ENCODE measurements around the gene CSNK1G1.

GRCh38 chr15:64235552-64235951, 120.4 kb downstream of the CSNK1G1 start:
- TF ChIP-seq CTCF (IDR thresholded peaks at IDR 0.05 in 8 of 11, conservative IDR thresholded peaks at IDR 0.05 in 3 of 11) (no peak), POLR2A (IDR thresholded peaks at IDR 0.05) (no peak)
